PFSK-1 (cell line): Measurements from ENCODE around the gene CREB3L2.

Source experiments
- FOXP2 ChIP-seq: optimal IDR thresholded peaks from 2 replicates; pipeline ENCODE3; 2011; ENCODE audit warnings: borderline replicate concordance, control low read depth, inconsistent platforms; ENCODE audit not compliant: insufficient read depth; ENCODE audit errors: extremely low read length, extremely low read depth
- TAF1 ChIP-seq: IDR thresholded peaks from 2 replicates; pipeline ENCODE4 v1.6.1; 2012; ENCODE audit warnings: low read length, control low read depth, borderline replicate concordance; ENCODE audit not compliant: insufficient read depth

DNA sequence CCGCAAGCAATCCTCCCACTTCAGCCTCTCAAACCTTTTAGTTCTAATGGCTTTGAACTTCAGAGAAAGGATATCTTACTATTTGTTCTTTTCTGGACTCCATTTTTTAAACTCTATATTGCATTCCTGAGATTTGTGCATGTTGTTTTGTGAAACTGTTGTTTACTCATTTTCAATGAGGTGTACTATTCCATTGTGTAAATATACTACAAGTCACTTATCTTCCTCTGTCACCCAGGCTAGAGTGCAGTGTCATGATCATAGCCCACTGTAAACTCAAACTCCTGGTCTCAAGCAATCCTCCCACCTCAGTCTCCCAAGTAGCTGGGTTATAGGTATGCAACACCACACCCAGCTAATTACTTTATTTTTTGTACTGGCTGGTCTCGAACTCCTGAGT is 43.0 kb upstream of the CREB3L2 start:
- no peak for TF ChIP-seq FOXP2
- no peak for TF ChIP-seq TAF1
